OCI-M1 (cell line): ENCODE measurements around the gene MYO7B.

Source experiments
- DNase-seq: peaks from one replicate; lab custom pipeline; 2025; lab: John Stamatoyannopoulos, UW

Gene MYO7B

GRCh38 chr2:127624756-127625571 lies 89.5 kb downstream of the MYO7B start:
- DNase-seq = no peak

DNA sequence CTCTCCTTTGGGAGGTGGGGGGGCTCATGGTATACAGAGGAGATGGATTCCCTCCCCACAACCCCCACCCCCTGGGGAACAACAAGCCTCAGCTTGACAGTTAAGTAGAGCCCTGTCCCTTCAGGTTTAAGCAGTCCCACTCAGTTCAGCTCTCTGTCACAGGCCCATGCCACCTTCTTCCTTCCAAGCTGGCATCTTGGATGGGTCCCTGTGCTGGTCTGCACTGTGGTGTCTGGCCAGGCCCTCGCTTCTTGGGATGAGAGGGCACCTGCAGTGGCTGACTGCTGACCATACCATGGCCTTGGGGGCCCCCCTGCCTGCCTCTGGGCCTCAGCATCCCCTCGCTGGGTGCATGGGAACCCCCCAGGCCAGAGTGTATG lies 90.1 kb downstream of the MYO7B start:
- no peak for DNase-seq

GRCh38 chr2:127626175-127626574 lies 90.7 kb downstream of the MYO7B start:
- no peak for DNase-seq

DNA sequence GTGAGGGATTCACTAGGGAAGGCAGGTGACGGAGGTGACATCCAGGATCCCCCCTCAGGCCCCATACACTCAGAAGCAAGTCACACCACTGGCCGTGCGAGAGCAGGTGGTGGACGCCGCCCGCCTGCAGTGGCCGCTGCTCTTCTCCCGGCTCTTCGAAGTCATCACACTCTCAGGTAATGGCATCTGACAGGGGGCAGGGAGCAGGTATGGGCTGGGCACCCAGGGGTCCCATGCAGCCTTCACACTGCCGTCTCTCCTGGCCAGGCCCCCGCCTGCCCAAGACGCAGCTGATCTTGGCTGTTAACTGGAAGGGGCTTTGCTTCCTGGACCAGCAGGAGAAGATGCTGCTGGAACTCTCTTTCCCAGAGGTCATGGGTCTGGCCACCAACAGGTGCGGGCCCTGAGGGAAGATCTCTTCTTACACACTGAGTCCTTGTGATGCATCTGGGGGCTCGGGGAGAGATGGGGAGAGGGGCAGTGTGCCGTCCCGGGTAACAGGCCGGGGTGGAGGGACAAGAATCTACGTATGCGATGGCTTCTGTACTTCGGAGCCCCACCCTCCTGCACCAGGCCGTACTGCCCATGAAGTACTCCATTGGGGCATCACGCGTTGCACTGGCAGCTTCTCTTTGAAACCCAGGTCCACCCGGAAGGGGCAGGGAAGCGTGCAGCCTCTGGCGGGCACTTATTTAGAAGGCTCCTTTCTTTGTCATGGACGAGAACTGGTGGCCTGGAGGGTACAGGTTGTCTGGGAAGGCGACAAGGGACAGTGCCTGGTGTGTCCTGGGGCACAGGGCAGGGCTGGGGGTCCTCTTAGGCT lies 91.6 kb downstream of the MYO7B start:
- DNase-seq = no peak

DNA sequence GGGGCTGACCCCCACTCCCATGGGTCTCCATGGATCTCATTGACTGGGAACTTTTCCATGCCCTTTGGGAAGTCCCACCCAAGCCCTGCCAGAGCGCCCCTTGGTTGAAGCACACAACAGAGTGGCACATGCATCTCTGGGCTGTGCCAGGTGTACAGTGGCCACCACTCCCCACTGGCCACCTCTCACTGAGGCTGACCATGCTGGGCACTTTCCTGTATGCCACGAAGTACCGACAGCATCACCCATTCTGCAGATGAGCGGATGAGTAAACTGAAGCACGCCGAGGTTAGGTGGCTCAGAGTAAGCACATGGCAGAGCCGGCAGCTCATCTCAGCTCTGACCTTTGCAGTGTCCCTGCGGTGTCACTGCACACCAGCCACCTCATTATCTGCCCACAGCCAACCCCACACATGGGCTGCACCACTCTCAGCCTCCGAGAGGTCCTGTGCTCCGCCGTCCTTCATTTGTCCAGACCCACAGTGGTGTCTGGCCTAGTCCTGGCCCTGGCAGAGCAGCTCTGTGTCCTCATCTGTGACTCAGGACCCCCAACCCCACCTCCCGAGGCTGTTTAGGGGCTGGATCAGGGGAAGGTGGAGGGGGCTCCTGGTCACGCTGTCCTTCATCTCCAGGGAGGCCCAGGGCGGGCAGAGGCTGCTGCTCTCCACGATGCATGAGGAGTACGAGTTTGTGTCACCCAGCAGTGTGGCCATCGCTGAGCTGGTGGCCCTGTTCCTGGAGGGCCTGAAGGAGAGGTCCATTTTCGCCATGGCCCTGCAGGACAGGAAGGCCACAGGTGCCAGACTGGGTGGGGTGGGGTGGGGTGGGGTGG lies 92.5 kb downstream of the MYO7B start:
- DNase-seq = no peak

- DNase-seq = no peak
Measured at GRCh38 chr2:127628767-127629614, 93.5 kb downstream of the MYO7B start.

DNA sequence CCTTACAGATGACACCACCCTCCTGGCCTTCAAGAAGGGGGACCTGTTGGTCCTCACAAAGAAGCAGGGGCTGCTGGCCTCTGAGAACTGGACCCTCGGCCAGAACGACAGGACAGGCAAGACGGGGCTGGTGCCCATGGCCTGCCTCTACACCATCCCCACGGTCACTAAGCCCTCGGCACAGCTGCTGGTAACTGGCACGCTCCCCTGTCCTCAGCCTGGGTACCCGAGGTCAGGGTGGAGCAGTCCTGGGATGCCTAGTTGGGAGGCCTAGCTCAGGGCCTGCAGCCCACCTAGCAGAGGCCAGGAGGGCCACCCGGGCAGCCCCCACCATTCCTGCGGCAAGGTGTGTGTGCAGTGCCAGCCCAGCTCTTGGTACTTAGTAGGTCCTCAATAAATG lies 94.2 kb downstream of the MYO7B start:
- no peak for DNase-seq

DNA sequence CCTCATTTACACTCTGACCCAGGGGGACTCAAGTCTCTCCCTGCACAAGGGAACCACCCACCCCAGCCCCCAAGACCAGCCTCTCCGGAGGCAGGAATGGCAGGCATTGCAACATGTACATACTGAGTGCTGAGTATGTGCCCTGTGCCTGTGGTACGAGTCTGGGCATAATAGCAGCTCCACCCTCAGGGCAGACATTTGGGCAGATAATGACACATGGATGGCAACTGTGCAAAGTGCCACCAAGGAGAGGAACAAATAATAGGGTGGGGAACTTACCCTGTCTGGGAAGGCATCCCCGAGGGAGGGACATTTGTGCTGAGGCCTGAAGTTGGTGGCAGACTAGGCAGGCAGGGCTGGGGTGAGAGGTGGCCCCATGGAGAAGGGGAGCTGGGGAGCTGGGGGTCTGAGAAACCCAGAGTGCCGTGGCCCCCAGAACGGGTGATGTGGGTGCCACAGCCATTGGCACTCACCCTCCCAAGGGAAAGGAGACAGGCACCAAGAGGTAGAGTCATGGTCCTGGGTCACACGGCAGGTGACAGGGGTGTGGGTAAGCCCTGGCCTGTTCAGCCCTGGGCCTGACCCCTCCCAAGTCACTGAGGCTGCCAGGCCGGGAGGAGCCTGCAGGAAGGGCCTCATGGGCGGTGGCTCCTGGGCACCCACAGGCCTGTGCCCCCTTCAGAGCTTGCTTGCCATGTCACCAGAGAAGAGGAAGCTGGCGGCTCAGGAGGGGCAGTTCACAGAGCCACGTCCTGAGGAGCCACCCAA lies 94.8 kb downstream of the MYO7B start:
- no peak for DNase-seq

DNA sequence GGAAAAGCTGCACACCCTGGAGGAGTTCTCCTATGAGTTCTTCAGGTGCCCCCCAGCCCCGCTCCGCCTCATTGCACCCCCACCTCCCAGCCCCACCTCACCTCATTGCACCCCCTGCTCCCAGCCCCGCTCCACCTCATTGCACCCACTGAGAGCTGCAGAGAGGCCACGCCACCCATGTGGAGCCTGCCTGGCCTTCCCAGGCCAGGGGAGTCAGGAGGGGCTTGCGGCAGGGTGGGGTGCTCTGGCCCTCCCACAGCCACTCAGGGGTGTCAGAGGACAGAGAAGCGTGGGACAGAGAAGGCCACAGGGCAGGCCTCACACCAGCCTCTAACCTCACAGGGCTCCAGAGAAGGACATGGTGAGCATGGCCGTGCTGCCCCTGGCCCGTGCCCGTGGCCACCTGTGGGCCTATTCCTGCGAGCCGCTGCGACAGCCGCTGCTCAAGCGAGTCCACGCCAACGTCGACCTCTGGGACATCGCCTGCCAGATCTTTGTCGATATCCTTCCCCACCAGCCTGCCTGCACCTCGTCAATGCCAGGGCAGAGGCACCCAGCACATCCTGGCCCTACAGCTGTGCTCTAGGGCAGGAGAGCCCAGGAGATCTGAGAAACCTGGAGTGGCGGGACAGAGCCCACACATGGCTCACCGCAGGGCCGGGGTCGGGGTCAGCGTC lies 95.5 kb downstream of the MYO7B start:
- DNase-seq = no peak

- DNase-seq = no peak
Measured at GRCh38 chr2:127631541-127631996, 96.1 kb downstream of the MYO7B start.

DNA sequence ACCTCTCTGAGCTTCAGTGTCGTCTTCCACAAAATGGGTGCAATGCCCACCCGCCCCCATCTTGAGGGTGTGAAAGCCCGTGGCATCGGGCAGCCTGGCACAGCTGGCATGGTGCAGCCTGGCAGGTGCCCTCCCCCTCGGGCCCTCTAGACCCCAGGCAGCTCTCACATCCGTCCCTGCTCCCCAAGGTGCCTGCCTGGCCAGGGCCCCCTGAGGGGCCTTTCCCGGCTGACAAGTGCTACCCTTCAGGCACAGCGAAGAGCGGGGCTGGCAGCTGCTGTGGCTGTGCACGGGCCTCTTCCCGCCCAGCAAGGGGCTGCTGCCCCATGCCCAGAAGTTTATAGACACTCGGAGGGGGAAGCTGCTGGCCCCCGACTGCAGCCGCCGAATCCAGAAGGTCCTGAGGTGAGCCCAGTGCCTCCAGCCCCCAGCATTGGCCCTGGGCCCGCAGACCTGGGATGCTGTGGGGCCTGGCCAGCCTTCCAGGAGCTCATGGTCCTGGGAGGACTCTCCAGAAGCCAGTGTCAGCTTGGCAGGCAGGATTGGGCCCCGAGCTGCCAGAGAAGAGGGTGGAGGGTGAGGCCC lies 96.6 kb downstream of the MYO7B start:
- DNase-seq = no peak

- no peak for DNase-seq
Measured at GRCh38 chr2:127632592-127633489, 97.4 kb downstream of the MYO7B start.

- DNase-seq = no peak
Measured at GRCh38 chr2:127633556-127634065, 98.1 kb downstream of the MYO7B start.

DNA sequence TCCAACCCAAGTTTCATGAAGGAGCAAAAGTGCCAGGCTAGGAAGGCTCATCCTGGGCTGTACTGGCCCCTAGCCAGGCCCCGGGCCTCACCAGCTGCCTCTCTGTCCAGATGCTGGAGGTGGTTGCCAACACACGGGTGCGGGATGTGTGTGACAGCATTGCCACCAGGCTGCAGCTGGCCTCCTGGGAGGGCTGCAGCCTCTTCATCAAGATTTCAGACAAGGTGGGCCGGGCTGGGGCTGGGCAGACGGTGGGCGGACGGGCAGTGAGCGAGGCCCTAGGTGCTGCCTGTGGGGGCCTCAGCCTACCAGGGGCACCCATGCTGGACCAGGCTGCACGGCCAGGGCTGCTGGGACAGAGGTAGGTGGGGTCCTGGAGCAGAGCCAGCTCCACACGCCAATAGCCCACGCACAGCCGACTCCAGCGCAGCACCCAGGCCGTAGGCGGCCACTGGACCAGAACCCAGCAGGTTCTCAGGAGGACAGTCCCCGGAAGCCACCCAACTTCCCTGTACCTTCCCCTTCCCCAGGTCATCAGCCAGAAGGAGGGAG lies 98.7 kb downstream of the MYO7B start:
- no peak for DNase-seq

- no peak for DNase-seq
Measured at GRCh38 chr2:127634626-127635379, 99.3 kb downstream of the MYO7B start.

- no peak for DNase-seq
Measured at GRCh38 chr2:127635380-127636237, 100.1 kb downstream of the MYO7B start.
